ENCODE data around the gene CSNK1G2. TPM values are rescaled to one million over a fixed set of nuclear protein-coding genes. Genes with fewer than 3 reads are reported as not detected.

CSNK1G2 gene
- total RNA-seq, 1 experiment from 2014 or later, result 100.0 TPM

DNA sequence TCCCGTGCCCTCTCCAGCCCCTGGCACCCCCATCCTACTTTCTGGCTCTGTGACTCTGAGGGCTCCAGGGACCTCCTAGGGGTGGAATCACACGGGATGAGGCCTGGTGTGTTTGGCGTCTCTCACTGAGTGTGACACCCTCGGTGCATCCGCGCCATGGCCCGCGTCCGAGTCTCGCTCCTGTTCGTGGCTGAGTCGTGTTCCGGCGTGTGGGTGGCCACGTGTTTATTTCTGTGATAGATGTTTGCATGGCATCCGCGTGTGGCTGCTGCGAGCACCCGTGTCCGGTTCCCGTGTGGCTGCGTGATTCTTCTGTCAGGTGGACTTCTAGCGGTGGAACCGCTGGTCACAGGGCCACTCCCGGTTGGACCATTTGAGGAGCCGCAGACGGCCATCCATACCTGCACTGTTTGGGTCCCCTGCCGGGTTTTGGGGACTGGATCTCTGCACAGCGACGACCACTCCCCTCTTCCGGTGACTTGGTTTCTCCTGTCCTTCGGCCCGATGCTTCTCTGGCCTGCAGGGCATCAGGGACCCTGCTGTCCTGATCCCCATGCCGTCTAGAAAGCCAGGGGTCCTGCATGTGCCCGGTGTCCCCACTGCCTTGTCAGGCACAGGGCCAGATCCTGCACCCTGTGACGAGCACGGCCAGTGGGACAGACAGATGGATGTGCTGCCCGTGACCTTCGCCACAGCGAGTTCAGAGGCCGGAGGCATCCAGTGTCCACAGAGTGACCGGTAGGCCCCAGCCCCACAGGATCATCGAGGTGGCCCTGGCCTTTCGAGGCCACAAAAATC is 8.5 kb downstream of the CSNK1G2 start:
- Mint-ChIP-seq H3K4me1 (peaks cover 7 to 11% of the 10 kb centered on the region in 2 experiments), H3K4me3 (no peak overlapping the region), H3K9me3 (no peaks in the 10 kb centered on the region), H3K27ac (peak overlapping the region in 2 of 3 experiments; percentile 8 to 34; a peak in 2 of 7 replicates), H3K36me3 (ENCODE audit: insufficient read depth in 1 of 3, low read depth in 3 of 3) (peaks cover 16 to 28% (median 20%) of the 10 kb centered on the region in 3 experiments; a peak in 6 of 7 replicates), H3K27me3 (ENCODE audit: low read depth) (no peaks in the 10 kb centered on the region)
- H3K23ac ChIP-seq (ENCODE audit: insufficient read length, low read depth, low read length), result no peak overlapping the region
- no peak overlapping the region for H3K4me2 ChIP-seq (ENCODE audit: insufficient read depth, insufficient read length, low read length)
- H3K9me3 ChIP-seq (ENCODE audit: control insufficient read depth, low read depth, low read length), result no peaks in the 10 kb centered on the region
- no peak overlapping the region for H4K8ac ChIP-seq (replicated peaks; ENCODE audit: insufficient read length, low read depth, low read length)
- H2BK15ac ChIP-seq (ENCODE audit: low read depth, low read length), result no peak overlapping the region; the same call in 1 of the 2 replicates
- no peaks in the 10 kb centered on the region for H3K27me3 ChIP-seq (ENCODE audit: insufficient read depth, low read length)
- no peak overlapping the region for H3K18ac ChIP-seq (ENCODE audit: insufficient read length, low read depth, low read length)
- H3T11ph ChIP-seq (ENCODE audit: low read length), result no peak overlapping the region
- no peak overlapping the region for H3K56ac ChIP-seq (ENCODE audit: insufficient read length, low read depth, low read length)
- no peak overlapping the region for H2BK12ac ChIP-seq (ENCODE audit: insufficient read length, low read depth, low read length)
- no peak overlapping the region for H2AFZ ChIP-seq (ENCODE audit: low read length)
- no peak overlapping the region for H4K91ac ChIP-seq (ENCODE audit: insufficient read length, low read depth, low read length)
- H3K9ac ChIP-seq (ENCODE audit: extremely low read depth, insufficient read length, low read length), result no peak overlapping the region
- H3K27ac ChIP-seq (ENCODE audit: insufficient read length, low read depth, low read length), result no peak overlapping the region
- no peak overlapping the region for H2BK20ac ChIP-seq (ENCODE audit: low read depth, low read length, poor library complexity, severe bottlenecking)
- WGBS (ENCODE audit: extremely low coverage, insufficient read length, low lambda C conversion rate), result no CpG with 5 or more reads among the region's 44 CpGs
- H3K23me2 ChIP-seq (ENCODE audit: insufficient read length, low read depth, low read length, poor library complexity, severe bottlenecking), result peaks cover 2% of the 10 kb centered on the region
- H3K79me2 ChIP-seq (ENCODE audit: insufficient read depth, low read length), result peaks cover 47% of the 10 kb centered on the region
- H4K20me1 ChIP-seq (ENCODE audit: control insufficient read depth, insufficient read depth, insufficient read length), result no peaks in the 10 kb centered on the region
- TF ChIP-seq, protein P1, sequence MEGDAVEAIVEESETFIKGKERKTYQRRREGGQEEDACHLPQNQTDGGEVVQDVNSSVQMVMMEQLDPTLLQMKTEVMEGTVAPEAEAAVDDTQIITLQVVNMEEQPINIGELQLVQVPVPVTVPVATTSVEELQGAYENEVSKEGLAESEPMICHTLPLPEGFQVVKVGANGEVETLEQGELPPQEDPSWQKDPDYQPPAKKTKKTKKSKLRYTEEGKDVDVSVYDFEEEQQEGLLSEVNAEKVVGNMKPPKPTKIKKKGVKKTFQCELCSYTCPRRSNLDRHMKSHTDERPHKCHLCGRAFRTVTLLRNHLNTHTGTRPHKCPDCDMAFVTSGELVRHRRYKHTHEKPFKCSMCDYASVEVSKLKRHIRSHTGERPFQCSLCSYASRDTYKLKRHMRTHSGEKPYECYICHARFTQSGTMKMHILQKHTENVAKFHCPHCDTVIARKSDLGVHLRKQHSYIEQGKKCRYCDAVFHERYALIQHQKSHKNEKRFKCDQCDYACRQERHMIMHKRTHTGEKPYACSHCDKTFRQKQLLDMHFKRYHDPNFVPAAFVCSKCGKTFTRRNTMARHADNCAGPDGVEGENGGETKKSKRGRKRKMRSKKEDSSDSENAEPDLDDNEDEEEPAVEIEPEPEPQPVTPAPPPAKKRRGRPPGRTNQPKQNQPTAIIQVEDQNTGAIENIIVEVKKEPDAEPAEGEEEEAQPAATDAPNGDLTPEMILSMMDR (conservative IDR thresholded peaks at IDR 0.05), result no peak
- no peaks in the 10 kb centered on the region for H3K4me1 ChIP-seq (ENCODE audit: insufficient read depth, low read length)
- H2BK5ac ChIP-seq (ENCODE audit: insufficient read length, low read length), result no peak overlapping the region
- no peak overlapping the region; the same call in 1 of the 2 replicates for H3K14ac ChIP-seq (ENCODE audit: insufficient read depth, low read length)
- DNase-seq, result no peak
- no peak overlapping the region for H2BK120ac ChIP-seq (ENCODE audit: low read depth, low read length, poor library complexity, severe bottlenecking)
- no peak overlapping the region for H2AK5ac ChIP-seq (ENCODE audit: insufficient read length, low read length)
- no peak overlapping the region for H4K5ac ChIP-seq (ENCODE audit: insufficient read length, low read depth, low read length)
- no peak overlapping the region for H3K4ac ChIP-seq (ENCODE audit: low read depth, low read length)
- peaks cover 12% of the 10 kb centered on the region for H3K79me1 ChIP-seq (ENCODE audit: insufficient read depth, low read depth, low read length, poor library complexity, severe bottlenecking)
